B cell (primary cell): ENCODE results near the gene PREB.

Experiments
- CTCF ChIP-seq: fragments of 200-600 bp; IDR thresholded peaks from one replicate; pipeline ENCODE4 v1.8.0; 2022; ENCODE audit warnings: antibody characterized with exemption, mild to moderate bottlenecking
- EZH2 ChIP-seq: IDR thresholded peaks from 2 replicates; pipeline ENCODE4 v1.6.1; 2012; ENCODE audit warnings: borderline replicate concordance, low read depth, mild to moderate bottlenecking, moderate library complexity, low read length; ENCODE audit not compliant: insufficient read depth, poor library complexity, severe bottlenecking

GRCh38 chr2:27089111-27089954 lies 45.1 kb downstream of the PREB start:
- TF ChIP-seq CTCF: no peak
- TF ChIP-seq EZH2: no peak
